Right ventricle myocardium inferior (tissue), 1 donor: ENCODE data around the gene CENPB. TPM values are rescaled to one million over a fixed set of nuclear protein-coding genes. Genes with fewer than 3 reads are reported as not detected.
"Not testable (repeated sequence)": the region's sequence is repeated elsewhere in the genome, so short reads cannot be mapped to it uniquely, and the experiment has no call there.

Experiments used
- ATAC-seq: fragments of 200-7000 bp; cut with Tn5 transposase; one replicate; pipeline ENCODE4 v1.9.1; 2020; ENCODE audit warnings: mild to moderate bottlenecking, moderate library complexity
- DNase-seq: peaks from one replicate; pipeline ENCODE4 v3.0.0; 2021; ENCODE audit errors: missing footprints
- intact Hi-C: fragments of 100-400 bp; cut with DNase I; formaldehyde crosslinking; loops from one replicate; pipeline ENCODE4 v1.11.0; 2022
- long read RNA-seq: library from polyadenylated mRNA; unstranded; transcript quantifications from one replicate; pipeline ENCODE4 v2.0.0, GENCODE V29; 2021
- total RNA-seq: library from RNA; stranded (reverse); fragmentation: NEBNext Ultra II Directional; extraction: Animal tissue kit (Norgen Biotek cat#: 25700); gene quantifications from one replicate; pipeline ENCODE4 v1.2.1, GENCODE V29; 2021
- donor health status: DM: no; HTN: yes; CAD: no; lungs with severe emphysema.

CENPB gene
- 68.2 TPM for total RNA-seq
- long read RNA-seq, transcript CENPB-201 (1 exons, 2,840 nt) = major isoform, 25 of 25 reads
- long read RNA-seq, partial matches to known transcripts = 0 of 25 reads
- long read RNA-seq, other reads (novel, unspliced or antisense) = 0 of 25 reads

- peak; percentile 96 for ATAC-seq
- intact Hi-C loops = loop anchor here (1.0 kb wide), 2 partner anchors 34 to 61 kb away; partner anchors contain the start of gene AP5S1
- DNase-seq = peak; percentile 93
Observed at GRCh38 chr20:3786665-3787323, at the start of gene CENPB. Gene CENPB (minus strand): TSS chr20:3786740. CDS start chr20:3786483, 257 bp downstream.

- intact Hi-C loops = no loop called here
- no peak for DNase-seq
- no peak for ATAC-seq
Observed at GRCh38 chr20:3836132-3836531, 49.6 kb upstream of the CENPB start.

- DNase-seq, intact Hi-C loops, ATAC-seq: not testable (repeated sequence)
Observed at GRCh38 chr20:3829891-3830290, 43.4 kb upstream of the CENPB start.

- DNase-seq (no peak), ATAC-seq (no peak)
- intact Hi-C loops = no loop called here
Observed at GRCh38 chr20:3828798-3829197, 42.3 kb upstream of the CENPB start.

GRCh38 chr20:3826420-3826819, 39.9 kb upstream of the CENPB start:
- ATAC-seq (peak; percentile 21), DNase-seq (no peak)
- intact Hi-C loops = no loop called here

- DNase-seq (no peak), ATAC-seq (no peak)
- intact Hi-C loops = no loop called here
Observed at GRCh38 chr20:3825526-3825925, 39.0 kb upstream of the CENPB start.

- intact Hi-C loops = no loop called here
- no peak for DNase-seq
- ATAC-seq = no peak
Observed at GRCh38 chr20:3823881-3824280, 37.3 kb upstream of the CENPB start.

- intact Hi-C loops = loop anchor here (2.0 kb wide), 1 partner anchor 25 kb away; the partner anchor contains the start of gene MAVS
- ATAC-seq (no peak), DNase-seq (no peak)
Observed at GRCh38 chr20:3821996-3822395, 35.5 kb upstream of the CENPB start.

GRCh38 chr20:3820901-3821727, 34.6 kb upstream of the CENPB start:
- intact Hi-C loops = loop anchor here (1.0 to 2.0 kb wide), 2 partner anchors 26 to 35 kb away; partner anchors contain the start of genes CENPB and MAVS
- DNase-seq (no peak), ATAC-seq (no peak)

GRCh38 chr20:3820048-3820900, 33.7 kb upstream of the CENPB start, which contains the start of gene AP5S1:
Gene AP5S1 (plus strand): TSS chr20:3820547. CDS start chr20:3822118, 1,571 bp downstream.
- intact Hi-C loops = loop anchor here (1.0 to 2.0 kb wide), 2 partner anchors 27 to 34 kb away; partner anchors contain the start of genes CENPB and MAVS
- ATAC-seq = peak; percentile 95
- peak; percentile 99 for DNase-seq

GRCh38 chr20:3819411-3820047, 33.0 kb upstream of the CENPB start:
- no peak for DNase-seq
- intact Hi-C loops = loop anchor here (1.0 to 2.0 kb wide), 3 partner anchors 25 to 33 kb away; partner anchors contain the start of genes CENPB and MAVS
- no peak for ATAC-seq

- DNase-seq (no peak), ATAC-seq (peak; percentile 36)
- intact Hi-C loops = loop anchor here (2.0 kb wide), 1 partner anchor 24 kb away; no protein-coding TSS in a partner anchor
Observed at GRCh38 chr20:3818155-3819151, 31.9 kb upstream of the CENPB start.

- DNase-seq (no peak), ATAC-seq (no peak)
- intact Hi-C loops = no loop called here
Observed at GRCh38 chr20:3815703-3816315, 29.3 kb upstream of the CENPB start.

- DNase-seq = no peak
- intact Hi-C loops = no loop called here
- ATAC-seq = no peak
Observed at GRCh38 chr20:3814928-3815495, 28.5 kb upstream of the CENPB start.

- intact Hi-C loops = no loop called here
- ATAC-seq = no peak
- no peak for DNase-seq
Observed at GRCh38 chr20:3813848-3814581, 27.5 kb upstream of the CENPB start.
